DMS53 treated with DMSO at 0.1 percent for 48 hours (cell line): Measurements from ENCODE around the gene P2RX3.

Source experiments
- DNase-seq: peaks from one replicate; lab custom pipeline; 2025; ENCODE audit not compliant: unreplicated experiment; lab: John Stamatoyannopoulos, UW

Gene P2RX3

GRCh38 chr11:57368845-57369232, 30.7 kb downstream of the P2RX3 start:
- DNase-seq = no peak

DNA sequence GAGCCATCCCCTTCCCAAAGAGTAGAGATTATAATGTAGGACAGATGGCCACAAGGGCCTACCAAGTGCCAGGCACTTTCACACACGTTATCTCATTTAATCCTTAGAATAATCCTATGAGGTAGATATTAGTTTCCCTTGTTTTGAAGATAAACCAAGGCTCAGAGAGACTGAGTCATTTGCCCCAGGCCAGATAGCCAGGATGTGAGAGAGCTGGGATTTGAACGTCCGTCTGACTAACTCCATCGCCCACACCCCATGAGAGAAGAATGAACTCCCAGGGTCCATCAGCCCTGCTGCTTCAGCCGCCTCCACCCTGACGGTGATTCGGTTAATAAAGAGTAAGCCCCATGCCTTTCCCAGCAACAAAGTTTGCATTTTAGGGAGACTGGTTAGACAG, 32.1 kb downstream of the P2RX3 start:
- no peak for DNase-seq

DNA sequence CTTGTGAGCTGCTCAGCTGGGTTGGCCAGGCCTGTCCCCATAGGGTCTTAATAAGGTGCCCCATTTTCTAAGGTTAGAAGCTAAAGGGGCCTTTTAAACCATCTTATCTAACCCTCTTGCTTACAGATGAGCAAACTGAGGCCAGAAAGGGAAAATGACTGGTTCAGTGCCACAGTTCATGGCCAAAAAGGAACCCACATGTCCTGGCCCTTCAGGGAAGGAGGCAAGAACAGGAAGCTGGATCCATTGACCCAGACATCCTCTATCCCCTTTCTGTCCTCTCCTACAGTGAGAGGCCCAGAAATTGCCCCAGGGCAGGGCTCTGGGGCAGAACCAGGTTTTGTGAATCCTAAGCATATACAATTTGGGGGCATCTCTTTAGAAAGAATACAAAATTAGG, 32.8 kb downstream of the P2RX3 start:
- no peak for DNase-seq

GRCh38 chr11:57373146-57373545, 35.0 kb downstream of the P2RX3 start:
- DNase-seq = no peak

DNA sequence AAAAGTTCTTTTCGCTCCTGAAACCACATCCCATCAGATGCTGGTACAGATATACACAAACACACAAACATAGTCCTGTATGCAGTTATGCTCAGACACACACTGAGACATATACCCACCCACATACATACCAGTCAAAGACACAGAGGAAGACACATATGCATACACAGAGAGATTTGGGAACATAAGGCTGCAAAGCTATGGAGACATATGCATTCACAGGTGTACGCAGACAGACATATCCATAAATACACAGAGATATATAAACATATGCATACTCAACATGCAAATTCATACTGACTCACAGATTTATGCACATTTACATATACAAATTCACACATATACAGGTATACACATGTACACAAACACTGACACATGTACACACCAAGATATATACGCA, 36.8 kb downstream of the P2RX3 start:
- DNase-seq = no peak

DNA sequence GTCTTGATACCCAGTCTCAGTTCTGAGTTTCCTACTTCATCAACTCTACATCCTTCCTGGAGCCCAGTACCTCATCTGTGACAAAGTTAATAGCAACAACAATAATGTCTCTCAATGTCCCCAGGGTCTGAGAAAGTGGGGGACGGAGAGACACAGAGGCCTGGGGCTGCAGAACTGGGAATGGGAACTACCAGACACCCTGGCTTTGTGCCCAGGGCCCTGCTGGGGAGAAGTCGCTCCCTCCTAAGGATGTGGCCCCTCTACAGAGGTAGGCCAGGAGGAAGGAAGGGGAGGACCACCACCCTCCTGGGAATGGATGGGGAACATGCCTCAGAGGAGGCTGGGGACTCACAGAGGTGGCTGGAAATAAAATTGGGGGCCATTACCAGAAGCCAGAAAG, 37.3 kb downstream of the P2RX3 start:
- no peak for DNase-seq

DNA sequence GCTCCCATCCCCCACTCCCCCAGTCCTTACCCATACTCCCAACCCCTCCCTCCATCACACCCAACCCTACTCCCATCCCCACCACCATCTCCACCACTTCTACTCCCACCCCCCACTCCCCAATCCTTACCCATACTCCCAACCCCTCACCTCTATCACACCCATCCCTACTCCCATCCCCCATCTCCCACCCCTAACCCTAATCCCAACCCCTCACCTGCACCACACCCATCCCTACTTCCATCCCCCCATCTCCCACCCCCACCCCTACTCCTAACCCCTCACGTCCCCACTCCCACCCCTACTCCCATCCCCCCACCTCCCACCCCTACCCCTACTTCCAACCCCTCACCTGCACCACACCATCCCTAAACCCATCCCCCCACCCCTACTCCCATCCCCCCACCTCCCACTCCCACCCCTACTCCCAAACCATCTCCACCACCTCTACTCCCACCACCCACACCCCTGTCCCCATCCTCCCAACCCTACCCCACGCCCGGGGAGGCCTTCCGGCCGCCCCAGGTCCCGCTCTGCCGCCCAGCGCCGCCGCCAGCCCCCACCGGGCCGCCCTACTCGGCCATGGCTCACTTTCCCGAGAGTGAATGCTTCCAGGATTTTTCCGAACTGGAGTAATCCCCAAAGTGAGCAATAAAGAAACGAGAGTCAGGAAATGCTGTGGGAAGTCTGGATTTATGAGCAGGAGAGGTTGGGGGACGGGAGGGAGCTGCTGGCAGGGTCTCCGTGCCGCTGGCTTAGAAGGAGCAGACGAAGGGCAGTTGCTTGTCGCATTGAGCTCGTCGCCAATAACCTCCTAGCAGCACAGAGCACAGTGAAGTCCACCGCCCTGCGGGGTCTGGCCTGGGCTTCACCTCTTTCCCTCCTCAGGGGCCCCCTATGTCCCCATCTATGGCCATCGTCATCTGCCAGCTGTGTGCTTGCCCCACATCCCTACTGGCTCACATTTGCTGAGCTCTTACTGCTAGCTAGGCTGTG, 38.2 kb downstream of the P2RX3 start:
- no peak for DNase-seq

GRCh38 chr11:57377107-57377506, 39.0 kb downstream of the P2RX3 start:
- DNase-seq = no peak

GRCh38 chr11:57378186-57378585, 40.0 kb downstream of the P2RX3 start:
- no peak for DNase-seq

- DNase-seq = no peak
These were observed 41.6 kb downstream of the P2RX3 start for GRCh38 chr11:57379732-57380131.

GRCh38 chr11:57380975-57381374, 42.8 kb downstream of the P2RX3 start, which contains the start of gene PRG3:
Gene PRG3 (minus strand): TSS chr11:57381150. CDS start chr11:57380708, 442 bp downstream.
- DNase-seq = no peak

DNA sequence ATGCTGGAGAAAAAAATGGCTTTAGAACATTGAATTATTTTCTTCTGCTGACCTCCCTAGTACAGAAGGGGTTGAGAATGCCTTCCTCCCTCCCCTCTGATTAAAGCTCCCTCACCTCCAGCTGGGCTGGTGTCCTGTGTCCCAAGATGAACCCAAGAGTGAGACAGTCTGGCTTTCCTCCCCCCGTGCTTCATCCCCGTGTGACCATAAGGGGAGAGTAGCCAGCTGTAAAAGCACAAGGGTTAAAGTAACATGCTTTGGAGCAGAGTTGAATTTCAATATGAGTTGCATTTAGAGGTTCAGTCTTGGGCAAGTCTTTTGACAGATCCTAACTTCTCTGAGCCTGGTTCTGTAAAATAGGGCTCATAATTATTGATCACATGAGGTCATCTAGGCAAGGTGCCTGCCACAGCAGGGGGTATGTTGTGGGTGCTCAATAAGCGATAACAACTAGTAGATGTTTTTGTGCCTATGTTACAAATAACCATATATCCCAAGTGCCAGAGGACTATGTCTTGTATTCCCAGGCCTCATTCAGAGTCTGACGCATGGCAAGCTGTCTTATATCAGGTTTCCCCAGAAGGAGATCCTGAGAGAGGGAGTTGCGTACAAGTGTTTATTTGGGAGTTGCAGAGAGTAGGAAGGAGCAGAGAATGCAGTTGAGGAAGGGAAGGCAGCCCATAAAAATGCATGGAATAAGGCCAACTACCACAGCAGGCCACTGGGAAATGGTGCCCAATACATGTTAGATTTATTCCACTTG, 48.2 kb downstream of the P2RX3 start:
- no peak for DNase-seq

DNA sequence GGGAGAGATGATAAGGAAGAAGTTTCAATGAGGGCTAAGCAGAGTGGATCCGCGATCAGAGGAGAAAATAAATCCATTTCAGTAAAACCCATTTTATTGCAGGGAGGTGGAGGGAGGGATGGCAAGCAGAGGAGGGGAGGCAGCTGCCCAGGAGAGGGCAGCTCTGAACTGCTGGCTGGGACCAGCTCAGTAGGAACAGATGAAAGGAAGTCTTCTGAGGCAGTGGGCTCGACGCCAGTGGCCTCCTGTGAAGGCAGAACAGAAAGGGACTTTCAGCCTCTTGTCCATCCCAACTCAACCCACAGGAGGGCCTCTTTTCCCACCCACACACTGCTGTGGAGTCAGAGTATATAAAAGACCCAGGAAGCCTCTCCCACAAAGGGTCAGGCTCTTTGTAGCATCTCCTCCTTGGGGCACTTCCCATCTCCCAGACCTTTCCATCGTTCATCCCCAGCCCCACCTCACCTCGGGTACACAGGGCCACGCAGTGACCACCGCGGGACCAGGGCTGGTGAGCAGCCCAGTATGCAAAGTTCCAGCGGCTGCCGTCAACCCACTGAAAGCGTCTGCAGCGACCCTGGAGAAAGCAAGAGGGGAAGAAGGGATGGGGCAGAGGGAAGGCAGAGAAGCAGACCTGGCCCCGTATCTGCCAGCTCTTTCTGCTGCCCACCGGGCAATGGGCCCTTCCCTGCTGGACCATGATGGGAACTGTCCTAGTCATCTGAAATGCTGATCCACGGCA, 49.3 kb downstream of the P2RX3 start:
- DNase-seq = no peak

GRCh38 chr11:57390535-57390934, 52.4 kb downstream of the P2RX3 start, which contains the start of gene PRG2:
Gene PRG2 (minus strand): TSS chr11:57390650. CDS start chr11:57389944, 706 bp downstream.
- no peak for DNase-seq

DNA sequence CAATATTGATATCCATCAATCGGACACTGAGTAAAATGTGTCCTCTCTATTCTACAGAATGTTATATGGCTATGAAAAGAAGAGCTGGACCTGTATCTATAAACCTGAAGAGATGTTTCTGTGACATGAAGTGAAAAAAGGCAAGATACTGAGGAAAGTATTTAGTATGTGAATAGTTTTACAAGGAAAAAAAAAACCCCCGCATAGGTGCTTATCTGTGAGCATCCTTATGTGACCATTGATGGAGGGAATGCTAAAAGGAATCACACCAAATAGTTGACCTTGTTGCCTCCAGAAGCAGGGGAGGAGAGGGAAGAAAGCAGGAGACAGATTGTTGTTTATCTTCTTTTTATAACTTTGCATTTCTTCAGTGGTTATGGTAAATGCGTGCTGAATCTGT, 53.0 kb downstream of the P2RX3 start:
- DNase-seq = no peak

DNA sequence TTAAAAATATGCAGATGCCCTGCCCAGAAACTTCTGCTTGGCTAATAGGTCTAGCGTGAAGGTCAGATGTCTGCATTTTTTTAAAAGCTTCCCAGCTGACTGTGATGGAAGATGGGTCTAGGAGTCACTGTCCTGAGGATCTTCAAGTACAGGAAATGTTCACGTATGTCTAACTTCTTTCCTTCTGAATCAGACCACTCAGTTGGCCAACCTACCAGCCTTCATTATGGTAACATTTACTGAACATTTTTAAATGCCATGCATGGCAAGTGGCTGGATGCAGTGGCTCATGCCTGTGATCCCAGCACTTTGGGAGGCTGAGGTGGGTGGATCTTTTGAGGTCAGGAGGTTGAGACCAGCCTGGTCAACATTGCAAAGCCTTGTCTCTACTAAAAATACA, 53.4 kb downstream of the P2RX3 start:
- no peak for DNase-seq

GRCh38 chr11:57392066-57392762, 54.1 kb downstream of the P2RX3 start:
- no peak for DNase-seq

GRCh38 chr11:57392763-57393105, 54.6 kb downstream of the P2RX3 start:
- DNase-seq = no peak

GRCh38 chr11:57394203-57394965, 56.2 kb downstream of the P2RX3 start:
- DNase-seq = no peak
